ENCODE results near the gene PTPN6.
A peak's percentile ranks its signal among the peaks of the same experiment; 100 is the strongest.

PTPN6 gene

GRCh38 chr12:7009512-7009911 is 58.4 kb downstream of the PTPN6 start:
- peak; percentile 22 for DNase-seq (ENCODE audit: low read depth)

Measured in amniotic epithelial cell (primary cell).